ENCODE measurements around the gene LRIT2.

DNA sequence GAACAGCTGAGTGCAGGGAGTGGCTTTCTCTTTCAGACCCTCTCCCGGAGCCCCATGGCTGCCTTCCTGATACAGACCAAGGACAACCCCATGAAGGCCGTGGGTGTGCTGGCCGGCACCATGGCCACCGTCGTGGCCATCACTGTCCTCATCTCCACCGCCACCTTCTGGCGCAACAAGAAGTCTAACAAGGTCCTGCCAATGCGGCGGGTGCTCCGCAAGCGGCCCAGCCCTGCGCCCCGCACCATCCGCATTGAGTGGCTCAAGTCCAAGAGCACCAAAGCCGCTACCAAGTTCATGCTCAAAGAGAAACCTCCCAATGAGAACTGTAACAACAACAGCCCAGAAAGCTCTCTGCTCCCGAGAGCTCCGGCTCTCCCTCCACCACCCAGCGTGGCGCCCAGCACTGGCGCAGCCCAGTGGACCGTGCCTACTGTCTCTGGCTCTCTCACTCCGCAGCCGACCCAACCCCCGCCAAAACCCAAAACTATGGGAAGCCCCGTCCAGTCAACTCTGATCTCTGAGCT is 11.2 kb downstream of the LRIT2 start:
- TF ChIP-seq YY1 (IDR thresholded peaks at IDR 0.05; ENCODE audit: insufficient read depth, insufficient read length) (no peak), ZNF274 (IDR thresholded peaks at IDR 0.05; ENCODE audit: low read depth, low read length) (no peak), SUZ12 (IDR thresholded peaks at IDR 0.05; ENCODE audit: extremely low read depth, insufficient read depth, insufficient read length) (no peak)

Data from NT2/D1 (cell line).